Bone marrow (tissue), 2 donors: ENCODE results near the gene UACA.

ENCODE experiments used
- DNase-seq, 2 donors: peaks; one replicate each; lab custom pipeline; 2025; lab: John Stamatoyannopoulos, UW

Gene UACA

GRCh38 chr15:70783041-70783440 lies 19.7 kb upstream of the UACA start:
- no peak for DNase-seq

- DNase-seq: no peak
These were observed 17.9 kb upstream of the UACA start for GRCh38 chr15:70781236-70781635.

DNA sequence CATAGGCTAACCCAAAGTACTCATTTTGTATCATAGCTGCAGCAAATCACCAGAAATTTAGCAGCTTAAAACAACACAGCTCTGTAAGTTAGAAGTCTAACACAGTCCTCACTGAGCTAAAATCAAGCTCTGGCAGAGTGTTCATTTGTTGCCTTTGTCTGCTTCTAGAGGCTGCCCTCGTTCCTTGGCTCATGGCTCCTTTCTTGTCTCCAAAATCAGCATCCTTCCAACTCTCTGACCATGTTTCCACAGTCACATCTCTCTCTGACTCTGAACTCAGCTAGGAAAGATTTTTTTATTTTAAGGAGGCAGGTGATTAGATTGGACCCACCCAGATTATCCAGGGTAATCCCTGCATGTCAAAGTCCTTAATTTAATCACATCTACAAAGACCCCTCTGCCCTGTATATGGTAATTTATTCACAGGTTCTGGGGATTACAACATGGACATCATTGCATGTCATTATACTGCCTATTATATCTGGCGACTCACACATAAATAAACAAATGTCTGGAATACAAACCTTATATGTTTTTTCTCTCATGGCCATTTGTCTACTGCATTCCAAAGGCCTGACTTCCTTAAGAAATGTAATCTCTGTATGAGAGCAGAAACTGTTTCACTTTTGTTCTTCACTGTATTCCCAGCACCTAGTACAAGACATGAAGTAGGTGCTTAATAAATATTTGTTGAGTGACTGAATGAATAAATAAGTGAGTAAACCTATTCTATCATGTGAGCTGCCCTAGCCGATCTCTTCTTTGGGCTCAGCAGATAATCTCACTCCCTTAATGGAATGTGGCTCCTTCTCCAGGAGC lies 15.1 kb upstream of the UACA start:
- DNase-seq: no peak

DNA sequence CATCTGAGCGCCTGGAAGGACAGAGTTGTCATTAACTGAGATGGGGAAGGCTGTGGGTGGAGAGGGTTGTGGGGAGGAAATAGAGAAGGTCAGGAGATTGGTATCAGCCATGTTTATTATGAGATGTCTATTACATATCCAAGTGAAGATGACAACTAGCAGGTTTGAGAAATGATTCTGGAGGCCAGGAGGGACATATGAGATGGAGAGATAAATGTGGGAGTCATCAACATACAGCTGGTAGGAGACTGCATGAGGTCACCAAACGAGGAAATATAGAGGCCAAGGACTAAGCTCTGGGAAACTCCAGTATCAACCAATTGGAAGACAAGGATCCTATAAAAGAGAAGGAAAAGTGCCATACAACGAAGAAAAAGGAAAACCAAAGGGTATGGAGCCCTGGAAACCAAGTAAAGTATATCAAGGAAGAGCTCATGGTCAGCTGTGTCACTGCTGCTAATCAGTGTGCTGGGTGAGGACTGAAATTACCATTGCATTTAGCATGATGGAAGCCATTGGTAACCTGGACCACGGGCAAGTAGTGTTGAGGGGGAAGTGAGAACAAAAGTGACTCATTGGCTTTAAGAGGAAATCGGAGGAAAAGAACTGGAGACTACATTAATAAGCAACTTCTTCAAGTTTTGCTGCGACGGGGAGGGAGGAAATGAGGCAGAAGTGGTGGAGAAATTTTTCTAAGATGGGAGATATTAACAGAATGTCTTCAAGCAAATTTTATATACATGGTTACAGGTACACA lies 14.0 kb upstream of the UACA start:
- DNase-seq: no peak

DNA sequence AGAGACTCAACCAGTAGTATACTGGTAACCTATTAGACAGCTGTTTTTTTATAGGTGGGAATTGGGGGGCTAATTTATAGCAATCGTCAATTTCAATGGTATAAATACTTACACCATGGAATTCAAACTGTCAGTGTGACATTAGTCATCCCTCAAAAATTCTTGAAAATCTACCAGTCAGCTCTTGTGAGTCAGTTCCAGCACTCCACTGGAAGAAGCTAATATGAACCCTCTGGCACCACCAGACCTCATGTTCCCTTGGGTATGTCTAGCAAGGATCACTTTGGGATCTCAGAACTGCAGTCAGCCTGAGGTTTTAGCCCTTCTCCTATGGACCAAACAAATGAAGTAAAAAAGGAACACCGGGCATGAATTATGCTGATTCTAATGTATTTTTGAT lies 11.8 kb upstream of the UACA start:
- no peak for DNase-seq

DNA sequence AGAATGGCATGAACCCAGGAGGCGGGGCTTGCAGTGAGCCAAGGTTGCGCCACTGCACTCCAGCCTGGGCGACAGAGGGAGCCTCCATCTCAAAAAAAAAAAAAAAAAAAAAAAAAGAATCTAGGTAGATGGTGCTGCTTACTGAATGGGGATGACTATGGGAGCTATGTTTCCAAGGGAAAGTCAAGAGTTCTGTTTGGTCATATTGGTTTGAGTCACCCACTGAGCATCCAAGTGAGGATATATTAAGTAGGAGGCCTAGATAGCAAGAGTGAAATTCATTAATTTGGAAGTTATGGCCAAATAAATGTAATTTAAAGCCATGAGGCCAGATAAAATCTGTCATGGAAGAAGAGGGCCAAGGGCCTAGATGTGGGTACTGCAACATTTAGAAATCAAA lies 9.0 kb upstream of the UACA start:
- DNase-seq: no peak

DNA sequence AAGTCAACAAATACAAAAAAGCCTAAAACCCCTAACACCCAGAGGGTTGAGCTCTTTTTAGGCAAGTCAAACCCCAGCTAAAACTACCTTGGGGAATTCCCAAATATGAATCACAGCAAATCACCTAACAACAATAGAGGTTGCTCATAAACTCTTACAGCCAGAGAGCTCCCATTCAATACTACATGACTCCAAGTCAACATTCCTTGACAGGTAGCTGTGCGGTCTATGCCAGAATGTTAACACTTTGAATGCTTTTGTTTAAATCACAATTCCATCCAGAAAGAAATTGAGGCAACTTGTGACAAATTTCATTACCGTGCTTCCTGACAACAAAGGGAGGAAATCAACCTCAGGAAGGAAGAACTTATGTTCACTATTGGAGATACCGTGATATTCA lies 7.5 kb upstream of the UACA start:
- DNase-seq: no peak

GRCh38 chr15:70768257-70768883 lies 5.0 kb upstream of the UACA start:
- DNase-seq: no peak

GRCh38 chr15:70767667-70768066 lies 4.3 kb upstream of the UACA start:
- no peak for DNase-seq

DNA sequence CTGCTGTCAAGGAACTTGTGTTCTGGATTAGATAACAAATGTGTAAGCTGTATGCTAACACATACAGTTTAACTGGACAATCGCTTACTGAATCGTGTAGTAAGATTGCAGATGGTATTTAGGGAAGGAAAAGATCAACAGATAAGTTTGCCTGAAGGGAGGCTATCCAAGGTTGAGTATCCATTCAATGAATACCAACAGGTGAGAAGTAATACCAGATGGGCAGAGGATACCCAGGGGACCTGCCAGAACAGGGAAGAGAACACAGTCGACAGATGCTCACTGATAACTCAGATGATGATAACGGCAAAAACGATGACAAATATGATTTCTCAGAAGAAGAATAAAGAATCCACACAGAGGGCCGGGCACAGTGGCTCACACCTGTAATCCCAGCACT lies 3.2 kb upstream of the UACA start:
- no peak for DNase-seq

DNA sequence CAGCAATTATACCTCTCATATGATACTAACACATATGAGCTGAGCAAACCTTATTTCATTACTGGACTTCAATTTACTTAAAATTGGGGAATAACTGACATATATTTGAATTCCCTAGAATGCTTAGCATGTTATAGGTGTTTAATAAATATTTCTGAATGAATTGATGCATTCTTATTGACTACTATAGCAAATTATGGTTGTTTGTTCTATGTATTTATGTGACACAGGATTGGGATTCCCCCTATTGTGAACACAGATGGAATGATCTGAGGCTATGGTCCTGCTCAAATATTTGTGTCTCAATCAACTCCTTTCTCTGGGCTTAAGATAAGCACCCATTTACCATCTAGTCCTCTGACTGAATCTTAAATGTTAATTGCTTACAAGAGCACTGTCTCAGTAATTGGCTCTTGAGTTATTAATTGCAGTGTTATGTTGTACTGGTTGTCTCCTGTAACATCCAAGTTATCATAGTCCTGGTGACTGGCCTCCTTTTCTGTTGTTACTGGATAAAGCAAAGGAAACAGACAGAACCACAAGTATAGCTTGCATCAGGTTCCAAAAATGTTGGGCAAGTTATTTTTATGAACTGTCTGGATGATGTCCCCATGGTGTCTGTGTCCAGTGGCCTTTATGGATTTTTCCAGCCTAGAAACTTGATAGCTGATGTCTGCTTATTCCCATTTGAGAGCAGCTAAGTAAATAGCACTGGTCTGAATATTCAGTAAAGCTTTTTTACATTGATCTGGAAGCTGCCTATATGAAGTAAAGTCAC lies 2.3 kb upstream of the UACA start:
- no peak for DNase-seq

DNA sequence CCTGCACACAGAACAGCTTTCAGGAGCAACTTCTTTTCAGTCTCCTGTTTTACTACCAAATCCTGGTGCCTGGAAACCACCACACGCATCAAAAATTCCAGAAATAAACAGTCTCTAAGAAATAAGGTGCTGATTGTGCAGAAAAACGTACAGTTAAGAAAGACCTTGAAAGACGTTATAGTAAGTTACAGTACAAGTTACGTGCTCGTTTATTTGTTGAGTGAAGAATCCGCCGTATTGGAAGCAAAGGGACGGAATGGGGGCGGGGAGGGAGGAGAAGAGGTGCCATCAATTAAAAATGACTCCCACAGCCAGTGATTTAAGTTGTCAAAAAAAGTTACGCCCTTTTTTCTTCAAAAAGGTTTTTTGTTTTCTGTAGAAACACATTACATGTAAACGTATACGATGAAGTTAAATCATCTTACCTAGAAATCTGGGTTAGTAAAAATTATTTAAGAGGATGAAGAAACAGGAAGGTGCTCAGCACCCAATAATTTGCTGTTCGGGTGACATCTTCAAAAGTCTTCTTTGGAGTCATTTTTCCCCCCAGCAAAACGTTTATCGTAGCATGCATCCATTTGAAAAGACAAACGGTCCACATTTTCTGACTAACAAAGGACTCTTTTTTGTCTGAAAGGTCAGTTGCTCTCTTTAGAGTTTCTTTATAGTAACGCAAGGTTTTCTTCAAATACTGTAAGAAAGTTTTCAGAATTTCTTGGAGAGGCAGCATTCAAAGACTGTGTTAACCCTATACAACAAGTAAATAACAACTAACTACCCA lies 782 bp upstream of the UACA start:
- no peak for DNase-seq

GRCh38 chr15:70762469-70763119 lies 764 bp downstream of the UACA start:
- no peak for DNase-seq

- DNase-seq: no peak
These were observed 1.4 kb downstream of the UACA start for GRCh38 chr15:70761931-70762468.

DNA sequence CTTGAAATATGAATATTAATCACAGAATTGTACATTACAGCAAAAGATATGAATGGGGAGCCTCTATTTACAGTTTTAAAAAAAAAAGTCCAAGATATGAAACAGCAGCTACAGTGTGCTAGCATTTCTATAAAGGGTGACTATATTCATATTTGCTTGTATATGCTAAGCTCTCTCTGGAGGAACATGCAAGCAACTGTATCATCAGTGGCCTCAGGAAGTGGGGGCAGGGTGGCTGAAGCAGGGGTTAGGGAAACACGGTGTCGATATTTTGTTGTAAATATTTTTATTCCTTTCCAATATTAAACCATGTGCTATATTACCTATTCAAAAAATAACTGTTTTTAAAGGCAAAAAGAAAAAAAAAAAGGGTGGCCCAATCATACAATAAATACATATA lies 2.3 kb downstream of the UACA start:
- DNase-seq: no peak

GRCh38 chr15:70758790-70759462 lies 4.4 kb downstream of the UACA start:
- no peak for DNase-seq

DNA sequence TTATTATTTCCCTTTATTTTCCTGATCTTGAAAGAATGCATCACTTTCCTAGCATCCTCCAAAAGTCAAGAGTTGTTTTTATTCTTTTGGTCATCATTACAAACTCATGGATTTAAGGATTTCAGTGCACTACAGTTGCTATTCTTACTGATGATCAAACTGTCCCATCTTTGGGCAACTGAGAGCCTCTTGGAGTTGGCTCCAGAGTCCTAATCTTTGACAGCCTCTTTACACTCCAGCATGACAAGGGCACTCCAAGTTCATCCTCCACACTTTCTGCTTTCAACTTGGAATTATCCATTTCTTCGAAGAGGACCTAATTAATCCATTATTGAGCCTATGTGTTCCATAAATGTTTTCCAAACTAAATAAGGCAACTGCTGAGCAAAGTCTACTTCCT lies 5.7 kb downstream of the UACA start:
- DNase-seq: no peak

DNA sequence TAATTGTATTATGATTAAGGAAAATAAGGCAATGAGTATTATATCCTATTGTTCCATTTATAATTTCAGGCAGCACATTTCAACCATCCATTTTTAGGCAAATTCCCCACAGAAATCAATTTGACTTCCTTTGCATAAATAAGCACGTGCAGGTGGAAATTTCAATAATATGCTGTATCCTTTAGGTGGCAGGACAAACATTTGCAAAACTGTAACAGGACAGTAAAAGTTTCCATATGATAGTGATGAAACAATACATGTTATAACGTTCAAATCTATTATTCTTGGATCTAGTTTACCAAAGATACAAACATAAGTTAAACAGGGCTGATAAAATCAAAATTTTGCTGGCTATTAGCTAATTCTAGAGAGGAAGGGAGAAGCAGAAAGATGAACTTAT lies 8.5 kb downstream of the UACA start:
- DNase-seq: no peak

DNA sequence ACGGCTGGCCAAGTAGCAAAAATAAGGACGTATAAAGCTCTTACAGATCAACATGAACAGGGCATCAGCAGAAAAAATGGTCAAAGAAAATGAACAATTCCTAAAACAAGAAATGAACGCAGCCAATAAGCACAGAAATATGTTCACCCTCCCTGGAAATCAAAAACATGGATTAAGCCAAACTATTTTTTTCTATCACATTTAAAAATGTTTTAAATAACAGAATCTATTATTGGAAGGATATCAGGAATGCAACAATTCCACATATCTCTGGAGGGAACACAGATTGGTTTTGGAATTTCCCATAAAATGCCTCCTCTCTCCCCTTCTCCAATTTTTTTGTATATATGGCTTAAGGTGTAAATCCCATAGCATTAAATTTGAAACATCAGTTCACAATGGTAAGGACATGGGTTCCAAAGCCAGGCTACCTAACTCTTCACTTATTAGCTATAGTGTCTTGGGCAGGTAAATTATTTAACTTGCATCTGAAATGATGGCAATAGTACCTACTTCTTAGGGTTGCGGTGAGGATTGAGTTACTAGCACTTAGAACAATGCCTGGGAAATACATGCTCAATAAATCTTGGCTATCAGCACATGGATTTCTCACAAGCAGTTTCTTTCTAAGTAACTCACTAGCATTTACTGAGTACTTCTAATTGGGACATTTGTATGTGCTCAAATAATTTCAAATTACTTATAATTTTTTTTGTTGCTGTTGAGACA lies 10.1 kb downstream of the UACA start:
- DNase-seq: no peak
